DOHH2 (cell line): Measurements from ENCODE around the gene TLE1.

Source experiments
- CTCF ChIP-seq: fragments of 200-600 bp; sonication (generic); IDR thresholded peaks from one replicate; pipeline ENCODE4 v1.5.1; 2014; ENCODE audit warnings: antibody characterized with exemption, mild to moderate bottlenecking, low read depth, low read length; ENCODE audit not compliant: poor library complexity, severe bottlenecking
- EZH2phosphoT487 ChIP-seq: fragments of 200-600 bp; sonication (generic); IDR thresholded peaks from 2 replicates; pipeline ENCODE4 v1.6.1; 2017; ENCODE audit warnings: borderline replicate concordance, mild to moderate bottlenecking, antibody characterized with exemption, low read length, moderate library complexity, mixed read lengths

GRCh38 chr9:81729135-81729534 is 39.8 kb upstream of the TLE1 start:
- TF ChIP-seq CTCF (no peak), EZH2phosphoT487 (no peak)
